COLO829 (cell line): ENCODE data around the gene ERC2.
"Not testable (repeated sequence)": the region's sequence is repeated elsewhere in the genome, so short reads cannot be mapped to it uniquely, and the experiment has no call there.

Experiments used
- DNase-seq: peaks from one replicate; pipeline ENCODE4 v3.0.0; 2012; ENCODE audit warnings: low spot score

The ERC2 gene

DNA sequence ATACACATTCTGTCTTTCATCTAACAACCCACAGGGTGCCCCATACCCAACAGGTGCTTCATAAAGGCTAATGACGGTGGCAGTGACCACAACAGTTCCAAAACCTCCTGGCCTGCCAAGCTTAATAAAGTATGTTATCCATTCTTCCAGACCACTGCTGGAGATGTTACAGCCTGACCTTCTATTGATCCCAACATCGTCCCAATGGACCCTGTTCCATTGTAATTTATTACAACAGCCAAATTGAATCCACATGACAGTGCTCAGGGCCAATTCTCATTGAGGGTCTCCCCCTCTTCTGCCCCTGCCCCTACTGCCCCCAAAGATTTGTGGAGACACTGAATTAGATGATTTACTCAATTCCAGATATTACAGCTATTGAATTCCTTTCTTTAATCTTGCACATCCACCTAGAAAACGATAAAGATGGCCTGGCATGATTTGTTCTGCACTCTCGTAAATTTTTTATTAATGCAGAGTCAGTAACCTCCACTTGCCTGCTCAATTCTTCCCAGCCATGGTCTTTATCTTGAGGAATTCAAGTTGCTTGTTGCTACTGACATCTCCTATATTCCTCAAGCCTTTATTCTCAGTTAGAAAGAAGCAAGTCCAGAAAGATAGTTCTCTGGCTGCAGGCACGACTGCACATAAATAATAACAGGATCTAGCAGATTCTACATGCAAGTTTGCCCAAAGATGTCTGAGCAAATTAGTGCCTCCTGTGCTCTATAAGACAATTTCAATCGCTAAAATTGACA is 407.6 kb downstream of the ERC2 start:
- DNase-seq = no peak

DNA sequence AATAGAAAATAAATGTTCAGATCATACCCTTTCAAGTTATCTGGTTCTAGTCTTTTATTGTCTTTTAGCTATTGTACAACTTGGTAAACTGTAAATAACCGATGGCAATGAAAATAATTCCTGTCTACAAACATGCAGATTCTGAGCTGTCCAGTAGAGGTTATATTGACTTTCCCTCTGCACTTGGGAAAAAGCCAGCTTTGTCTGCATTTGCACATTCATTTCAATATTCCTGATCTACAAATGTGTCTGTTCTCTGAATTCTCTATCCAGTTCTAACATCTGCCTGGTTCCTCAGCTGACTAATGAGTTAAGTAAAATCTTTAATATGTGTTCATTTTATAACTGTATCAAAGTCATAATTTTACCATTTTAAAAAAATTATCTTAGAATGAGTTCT is 408.5 kb downstream of the ERC2 start:
- no peak for DNase-seq

DNA sequence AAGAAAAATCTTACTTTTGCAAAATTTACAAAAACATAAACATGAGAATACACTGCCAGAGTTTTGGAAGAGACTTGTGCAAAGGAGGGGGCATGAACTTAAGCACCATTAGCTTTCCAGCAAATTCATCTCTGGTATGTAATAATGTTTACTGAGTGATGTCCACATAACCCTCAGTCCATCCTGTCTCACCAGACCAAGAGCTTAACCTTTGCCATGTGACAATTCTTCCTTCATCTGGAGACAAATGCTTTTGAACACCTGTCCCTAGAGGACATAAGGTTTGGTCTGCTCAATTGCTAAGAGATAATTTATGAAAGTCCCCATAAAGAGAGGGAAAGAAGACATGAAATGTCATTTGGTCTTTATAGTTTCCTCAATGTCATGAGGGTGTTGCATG is 412.3 kb downstream of the ERC2 start:
- no peak for DNase-seq

DNA sequence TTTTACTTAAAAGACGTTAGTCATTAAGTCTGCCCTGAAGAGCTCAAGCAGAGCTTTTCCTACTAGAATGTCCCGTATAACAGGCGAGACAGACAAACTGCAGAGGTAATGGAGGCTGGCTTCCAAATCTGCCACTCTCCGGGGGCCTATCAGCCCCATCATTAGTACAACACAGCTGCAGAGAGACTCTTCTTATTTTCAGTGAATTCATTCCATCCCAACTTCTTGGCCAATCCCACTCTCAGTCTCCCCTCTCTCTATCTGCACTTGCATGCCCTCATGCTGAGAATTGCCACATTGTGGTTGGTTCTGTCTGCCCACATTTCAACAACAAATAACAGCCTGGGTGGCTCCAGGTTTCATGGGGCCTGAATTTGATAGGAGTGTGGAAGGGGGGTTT is 412.7 kb downstream of the ERC2 start:
- no peak for DNase-seq

DNA sequence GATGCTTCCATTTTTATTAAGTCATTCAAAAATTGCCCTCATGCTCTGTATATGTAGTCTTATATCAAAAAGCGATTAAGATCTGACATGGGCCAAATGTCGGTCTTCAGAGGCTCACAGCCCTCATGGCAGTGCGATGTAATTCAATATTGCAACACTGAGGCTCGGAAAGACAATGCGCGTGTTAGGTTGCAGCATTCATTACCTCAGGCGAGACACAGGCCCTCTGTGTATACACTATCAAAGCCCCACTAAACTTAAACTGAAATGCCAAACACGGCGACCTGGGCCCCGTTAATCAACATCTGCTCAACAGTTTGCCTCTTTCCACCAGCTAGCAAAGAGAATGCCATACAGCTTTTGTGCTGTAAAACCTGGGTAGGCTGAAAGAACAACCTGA is 413.4 kb downstream of the ERC2 start:
- DNase-seq = no peak

DNA sequence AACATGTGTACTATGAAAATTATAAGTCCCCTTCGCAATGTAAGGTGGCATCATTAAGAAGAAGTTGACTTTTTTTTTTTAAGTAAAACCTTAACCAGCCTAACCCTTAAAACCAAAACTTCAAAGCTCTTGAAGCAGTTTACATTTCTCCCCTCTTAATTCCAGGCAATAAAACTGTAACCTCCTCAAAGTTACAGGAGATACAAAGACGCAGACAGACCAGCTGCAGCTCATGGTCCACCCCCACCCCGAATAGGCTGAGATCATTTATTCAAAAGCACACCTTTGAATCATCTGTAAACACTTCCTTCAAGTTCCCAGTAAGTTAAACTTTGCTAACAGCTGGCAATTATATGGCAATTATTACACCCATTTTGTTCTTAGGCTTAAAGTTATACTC is 414.5 kb downstream of the ERC2 start:
- DNase-seq = no peak

DNA sequence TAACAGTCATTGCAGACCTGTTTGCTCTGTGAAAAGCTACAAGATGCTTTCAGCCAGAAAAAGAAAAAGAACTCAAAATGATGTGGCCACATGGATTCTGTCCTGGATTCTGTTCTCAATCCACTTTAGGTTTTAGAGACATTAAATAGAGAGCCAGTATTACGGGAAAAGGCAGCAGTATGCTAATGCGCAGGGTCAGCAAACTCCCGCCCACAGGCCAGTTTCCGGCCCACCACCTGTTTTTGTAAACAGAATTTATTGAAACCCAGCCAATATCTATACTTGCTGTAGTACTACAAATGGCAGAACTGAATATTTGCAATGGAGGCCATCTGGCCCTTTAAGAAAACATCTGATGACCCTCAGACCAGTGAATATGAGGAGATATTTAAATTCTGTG is 416.1 kb downstream of the ERC2 start:
- no peak for DNase-seq

DNA sequence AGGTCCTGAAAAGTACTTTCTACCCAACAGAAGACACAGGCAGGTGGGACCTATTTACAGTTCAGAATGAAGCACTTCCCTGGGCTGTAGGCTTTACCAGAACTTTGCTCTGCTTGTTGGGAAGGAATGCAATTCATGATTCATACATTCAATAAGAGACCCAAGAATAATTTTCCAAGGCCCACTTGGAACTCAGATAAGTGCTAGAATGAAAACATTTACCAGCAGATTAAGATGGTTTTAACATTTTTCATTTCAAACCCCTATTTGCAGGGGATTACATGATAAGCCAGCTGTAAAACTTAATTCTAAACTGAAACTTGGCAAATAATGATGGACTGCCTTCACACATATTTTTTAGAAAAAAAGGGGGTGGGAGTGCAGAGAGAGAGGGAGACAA is 417.2 kb downstream of the ERC2 start:
- DNase-seq = no peak

DNA sequence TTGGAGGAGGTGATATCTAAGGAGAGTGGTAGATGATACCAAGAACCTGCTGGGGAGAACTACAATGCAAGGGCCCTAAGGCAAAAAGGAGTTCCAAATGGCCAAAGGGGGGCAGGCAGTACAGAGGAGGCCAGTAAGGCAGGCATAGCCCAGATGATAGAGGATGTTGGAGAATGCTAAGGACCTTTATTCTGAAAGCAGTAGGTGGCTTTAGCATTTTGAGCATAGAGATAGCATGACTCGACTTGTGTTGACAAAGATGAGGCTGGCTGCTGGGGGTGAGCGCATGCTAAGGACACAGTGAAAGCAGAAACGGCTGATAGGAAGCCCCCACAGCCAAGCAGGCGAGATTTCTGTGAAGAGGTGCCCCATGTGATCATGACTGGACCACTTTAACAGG is 419.3 kb downstream of the ERC2 start:
- no peak for DNase-seq

DNA sequence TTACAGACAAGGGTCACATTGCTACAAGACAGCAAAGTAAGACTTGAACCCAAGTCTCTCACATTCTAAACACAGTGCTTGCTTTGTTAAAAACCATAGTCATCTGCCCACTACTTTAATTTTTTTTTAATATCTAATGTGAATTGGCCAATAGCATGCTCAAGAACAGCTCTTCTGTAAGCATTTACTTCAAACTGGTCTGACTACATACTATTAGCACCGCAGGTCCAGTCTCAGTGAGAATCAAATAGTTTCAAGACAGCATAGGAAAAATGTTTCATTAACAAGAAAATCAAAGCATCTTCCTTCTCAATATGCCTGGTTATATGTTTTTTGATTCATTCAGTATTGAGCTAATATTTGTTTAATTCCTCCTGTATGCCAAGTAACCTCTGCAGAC is 419.9 kb downstream of the ERC2 start:
- no peak for DNase-seq

DNA sequence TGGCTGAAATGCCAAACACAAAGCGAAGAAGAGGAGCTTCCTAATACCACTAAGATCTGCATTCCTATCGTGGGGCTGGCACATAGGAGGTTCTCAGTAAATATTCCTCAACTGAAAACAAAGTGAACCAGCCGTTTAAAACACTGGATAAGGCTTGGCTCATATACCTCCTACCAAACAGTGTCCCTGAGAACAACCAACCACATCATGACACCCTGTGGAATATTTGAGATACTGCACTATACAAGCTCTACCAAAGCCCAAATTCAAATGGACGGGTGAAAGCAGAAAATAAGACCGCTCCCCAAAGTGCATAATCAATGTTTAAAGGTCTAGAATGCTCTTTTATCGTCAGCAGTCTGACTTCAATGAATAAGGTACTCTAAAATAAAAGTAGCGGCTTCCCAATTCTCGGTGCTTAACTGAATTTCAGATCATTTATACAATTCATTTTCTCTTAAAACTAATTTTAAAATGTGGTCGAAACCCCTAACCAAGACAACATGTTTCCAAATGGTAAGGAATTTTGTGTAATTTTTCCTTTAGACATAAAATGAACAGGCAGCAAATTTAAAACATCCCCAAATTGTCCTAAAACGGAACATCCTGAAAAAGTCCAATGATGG is 425.8 kb downstream of the ERC2 start:
- DNase-seq = peak; percentile 15

DNA sequence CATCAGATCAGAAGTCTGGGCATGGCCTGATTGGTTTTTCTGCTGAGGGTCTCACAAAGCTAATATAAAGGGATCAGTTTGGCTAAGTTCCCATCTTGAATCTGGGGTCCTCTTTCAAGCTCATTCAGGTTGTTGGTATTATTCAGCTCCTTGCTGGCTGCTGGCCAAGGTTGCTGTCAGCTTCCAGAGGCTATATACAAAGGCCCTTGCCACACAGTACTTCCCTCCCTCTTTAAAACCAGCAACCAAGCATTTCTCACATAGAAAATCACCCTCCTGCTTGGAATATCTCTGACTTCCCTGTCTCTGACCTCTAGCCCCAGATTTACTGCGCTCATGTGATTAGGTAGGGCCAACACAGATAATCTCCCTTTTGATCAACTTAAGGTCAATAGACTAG is 442.9 kb downstream of the ERC2 start:
- DNase-seq = no peak

DNA sequence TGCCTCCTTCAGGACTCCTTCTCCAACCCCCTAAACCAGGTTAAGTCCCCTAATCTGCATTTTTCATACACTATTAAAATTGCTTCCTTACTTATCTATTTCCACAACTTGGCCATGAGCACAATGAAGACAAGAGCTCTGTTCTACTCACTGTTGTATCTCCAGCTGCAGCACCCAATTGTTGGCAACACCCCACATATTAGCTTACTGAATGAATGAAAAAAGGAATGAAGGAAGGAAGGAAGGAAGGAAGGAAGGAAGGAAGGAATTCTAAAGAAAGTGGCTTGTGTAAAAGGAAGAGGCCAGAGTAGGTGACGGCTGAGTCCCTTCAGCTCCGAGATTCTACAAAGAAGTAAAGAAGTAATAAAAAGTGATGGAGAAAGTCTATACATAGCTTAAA is 444.7 kb downstream of the ERC2 start:
- DNase-seq = no peak

DNA sequence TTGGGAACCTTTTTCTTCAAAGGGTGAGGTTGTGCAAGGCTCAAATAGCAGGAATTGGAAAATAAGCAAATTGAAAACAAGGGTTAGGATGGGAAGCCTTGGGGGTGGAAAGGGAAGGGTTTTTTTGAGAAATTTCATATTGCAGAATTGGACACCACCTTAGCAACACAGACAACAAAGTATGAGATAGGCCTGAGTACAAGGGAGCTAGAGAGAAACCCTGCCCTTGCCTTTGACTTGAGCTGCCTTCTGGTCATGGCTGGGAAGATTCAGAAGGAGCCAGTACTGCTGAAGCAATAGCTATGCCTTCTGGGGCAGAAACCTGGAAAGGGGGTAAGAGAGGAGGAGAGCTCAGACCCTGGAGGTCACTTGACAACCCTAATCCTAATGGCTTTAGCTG is 445.6 kb downstream of the ERC2 start:
- no peak for DNase-seq

DNA sequence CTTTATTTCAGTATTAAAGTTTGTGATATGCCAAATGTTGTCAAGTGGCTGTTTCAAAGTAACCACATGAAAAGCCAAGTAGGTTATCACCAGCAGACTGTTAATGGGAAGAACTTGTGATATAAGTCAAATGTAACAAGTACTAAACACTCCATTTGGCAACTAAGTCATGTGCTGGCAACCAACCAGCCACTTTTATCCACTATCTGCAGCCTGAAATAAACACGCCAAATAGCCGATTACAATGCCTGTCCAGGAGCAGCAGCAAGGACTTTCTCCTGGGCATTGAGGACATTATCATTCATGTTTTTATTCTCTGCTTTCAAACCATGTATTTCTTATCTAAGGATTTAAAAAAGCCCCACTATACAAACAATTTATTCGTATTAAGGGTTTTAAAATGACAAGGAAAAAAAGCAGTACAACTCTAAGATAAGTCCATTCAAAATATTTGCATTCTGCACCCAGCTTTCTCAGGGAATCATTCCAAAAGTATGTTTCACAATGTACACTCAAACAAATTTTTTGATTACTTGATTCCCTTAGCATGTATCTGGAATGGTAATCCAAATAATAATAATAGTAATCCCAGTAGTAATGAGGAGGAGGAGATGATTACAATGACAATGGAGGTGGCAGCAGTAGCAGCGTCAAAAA is 448.6 kb downstream of the ERC2 start:
- DNase-seq = no peak

DNA sequence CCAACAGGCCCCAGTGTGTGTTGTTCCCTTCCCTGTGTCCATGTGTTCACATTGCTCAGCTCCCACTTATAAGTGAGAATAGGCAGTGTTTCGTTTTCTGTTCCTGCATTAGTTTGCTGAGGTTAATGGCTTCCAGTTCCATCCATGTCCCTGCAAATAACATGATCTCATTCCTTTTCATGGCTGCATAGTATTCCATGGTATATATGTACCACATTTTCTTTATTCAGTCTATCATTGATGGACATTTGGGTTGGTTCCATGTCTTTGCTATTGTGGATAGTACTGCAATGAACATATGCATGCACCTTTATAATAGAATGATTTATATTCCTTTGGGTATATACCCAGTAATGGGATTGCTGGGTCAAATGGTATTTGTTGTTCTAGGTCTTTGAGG is 452.9 kb downstream of the ERC2 start:
- DNase-seq = not testable (repeated sequence)

DNA sequence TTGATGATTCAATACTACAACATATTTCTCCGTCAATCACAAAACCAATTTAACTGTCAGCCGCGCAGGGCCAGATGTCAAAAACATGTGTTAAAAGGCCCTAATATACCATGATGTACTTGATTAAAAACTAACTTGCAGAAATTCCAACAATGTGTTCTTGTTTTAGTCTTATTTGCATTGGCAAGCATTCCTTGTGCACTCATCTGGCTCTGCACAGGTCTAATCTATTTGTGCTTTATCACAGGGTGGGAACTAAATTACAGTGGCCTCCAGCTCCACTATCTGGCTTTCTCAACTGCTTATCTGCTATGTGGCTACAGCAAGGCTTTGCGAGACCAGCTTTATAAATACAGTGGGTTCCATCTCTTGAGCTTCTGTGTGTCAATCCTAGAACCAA is 455.5 kb downstream of the ERC2 start:
- no peak for DNase-seq

DNA sequence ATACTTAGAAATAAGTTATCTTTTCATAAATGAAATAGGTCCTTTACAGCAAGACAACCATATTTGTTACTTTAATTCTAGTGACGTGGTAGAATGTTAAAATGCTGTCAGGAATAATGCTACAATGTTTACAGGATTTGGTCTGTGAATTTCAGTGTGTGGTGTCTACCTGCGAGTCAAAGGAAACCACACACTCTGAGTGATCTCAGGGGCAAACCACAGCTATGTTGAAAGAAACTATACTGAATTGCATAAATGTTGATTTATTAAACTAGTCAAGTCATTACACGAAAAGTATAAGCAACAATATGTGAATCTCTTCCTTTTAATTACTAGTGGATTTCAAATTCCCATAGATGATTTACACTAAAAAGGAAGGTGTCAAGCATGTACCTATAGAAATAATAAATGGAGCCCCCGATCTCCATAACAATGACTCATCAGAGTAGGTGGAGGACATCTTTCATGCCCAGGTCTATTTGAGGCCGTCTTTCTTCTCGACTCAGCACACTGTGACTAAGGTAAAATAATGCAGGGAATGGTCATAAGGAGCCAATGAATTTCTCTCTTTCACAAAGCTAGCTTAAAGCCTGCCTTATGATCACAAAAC is 463.0 kb downstream of the ERC2 start:
- no peak for DNase-seq

DNA sequence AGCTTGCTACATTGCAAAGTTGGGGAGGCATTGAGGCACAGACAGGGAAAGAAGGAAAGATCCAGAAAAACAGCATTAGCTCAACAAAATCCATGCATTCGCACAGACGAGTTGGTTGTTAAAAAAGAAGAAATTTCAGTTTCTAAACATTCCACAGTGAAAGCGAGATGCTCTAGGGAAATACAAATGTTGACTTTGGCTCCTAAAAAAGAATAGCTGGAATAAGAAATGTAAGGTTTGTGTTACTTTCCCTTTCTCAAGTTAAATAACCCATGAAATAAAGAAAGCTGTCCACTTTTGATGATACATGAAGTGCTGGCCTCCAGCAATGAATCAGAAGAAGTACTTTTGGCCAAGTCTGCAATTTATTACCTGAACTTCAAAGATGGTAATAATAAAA is 465.1 kb downstream of the ERC2 start:
- no peak for DNase-seq

DNA sequence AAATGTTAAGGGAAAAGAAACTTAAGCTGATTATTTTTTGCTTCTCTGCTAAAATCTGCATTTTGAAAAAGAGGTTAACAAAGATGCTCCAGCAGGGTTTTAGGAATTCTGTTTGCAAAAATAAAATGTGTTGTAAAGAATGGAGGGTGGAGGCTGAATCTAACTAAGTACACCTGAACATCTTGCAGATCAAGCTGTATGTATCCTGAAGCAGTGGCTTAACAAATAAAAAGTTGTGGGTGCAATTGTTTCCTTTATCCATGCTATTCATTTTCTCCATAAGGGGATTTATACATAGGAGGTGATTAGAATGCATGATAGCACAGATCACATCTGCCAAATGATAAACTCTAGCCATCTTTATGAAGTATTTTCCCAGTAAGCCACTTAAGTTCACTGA is 466.3 kb downstream of the ERC2 start:
- no peak for DNase-seq

DNA sequence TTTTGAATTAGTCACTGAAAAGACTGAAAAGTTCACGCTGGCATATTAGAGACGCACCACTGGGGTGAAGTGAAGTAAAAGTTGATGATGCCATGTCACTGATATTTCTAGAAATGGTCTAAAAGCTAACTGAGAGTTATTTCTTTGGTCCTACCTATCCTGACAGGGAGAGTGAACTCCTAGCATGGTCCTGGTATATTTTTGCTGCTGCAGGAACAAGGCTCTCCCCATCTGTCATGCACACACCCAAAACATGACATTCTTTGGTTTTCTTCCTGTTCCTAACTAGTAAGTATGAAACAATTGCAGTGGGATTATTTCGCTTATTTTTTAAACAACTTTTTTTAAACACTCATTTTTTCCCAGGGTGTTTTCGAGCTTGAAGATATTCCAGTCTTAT is 466.7 kb downstream of the ERC2 start:
- DNase-seq = no peak

DNA sequence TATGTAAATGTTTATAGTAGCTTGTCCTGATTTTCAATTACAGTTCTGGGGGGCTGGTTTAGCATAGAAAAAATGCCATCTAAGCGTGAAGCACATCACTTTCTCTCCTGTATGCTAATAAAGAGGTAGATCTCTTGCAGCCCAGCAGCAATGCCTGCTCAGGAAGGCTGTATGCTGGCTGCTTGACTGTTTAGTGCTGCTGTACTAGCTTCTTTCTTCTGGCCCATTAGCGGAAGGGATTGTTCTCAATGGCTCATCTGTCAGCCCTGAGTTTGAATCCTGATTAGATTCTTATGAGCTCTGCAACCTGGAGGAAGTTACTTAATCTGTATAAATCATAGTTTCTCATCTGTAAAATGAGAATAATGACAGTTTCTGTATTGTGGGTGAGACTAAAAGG is 478.9 kb downstream of the ERC2 start:
- DNase-seq = no peak

DNA sequence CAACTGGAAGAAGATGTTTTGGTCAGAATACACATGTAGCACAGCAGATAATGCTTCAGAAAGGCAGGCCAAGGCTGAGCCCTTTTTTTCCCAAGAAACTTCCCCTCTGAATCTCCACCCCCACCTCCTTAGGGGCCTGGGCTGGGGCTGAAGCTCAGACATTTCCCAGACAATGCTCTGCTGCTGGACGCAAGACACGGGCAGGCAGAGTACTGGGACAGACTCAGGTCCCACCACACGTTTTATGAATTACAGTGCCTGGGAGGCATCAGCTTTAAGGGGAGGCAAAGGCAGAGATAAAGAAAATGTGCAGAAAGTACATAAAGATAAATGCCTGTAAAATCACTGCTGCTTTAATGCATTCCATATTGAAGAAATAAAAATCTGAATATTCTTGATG is 479.4 kb downstream of the ERC2 start:
- no peak for DNase-seq
